Muscle layer of duodenum (tissue), 2 donors: ENCODE measurements around the gene MEGF6.

ENCODE experiments used
- H3K27ac ChIP-seq: one replicate; pipeline ENCODE4 v1.7.0; 2013; ENCODE audit warnings: mild to moderate bottlenecking, low read length
- H3K27me3 ChIP-seq: one replicate; pipeline ENCODE4 v1.7.0; 2013; ENCODE audit warnings: low read depth, mild to moderate bottlenecking, control low read depth, low read length
- H3K36me3 ChIP-seq, 2 donors: one replicate each; pipeline ENCODE4 v1.7.0; 2013; ENCODE audit warnings: low read length in 2 of 2, control low read depth in 1 of 2, mild to moderate bottlenecking in 1 of 2; ENCODE audit not compliant: insufficient read depth in 2 of 2, control insufficient read depth in 1 of 2
- H3K4me1 ChIP-seq, 2 donors: one replicate each; pipeline ENCODE4 v1.7.0; 2013; ENCODE audit warnings: low read length in 2 of 2, mild to moderate bottlenecking in 2 of 2, control low read depth in 1 of 2, moderate library complexity in 1 of 2; ENCODE audit not compliant: insufficient read depth in 2 of 2, control insufficient read depth in 1 of 2
- H3K4me3 ChIP-seq, 2 donors: one replicate each; pipeline ENCODE4 v1.7.0; 2013; ENCODE audit warnings: low read length in 2 of 2, low read depth in 1 of 2, mild to moderate bottlenecking in 1 of 2
- H3K9me3 ChIP-seq, 2 donors: one replicate each; pipeline ENCODE4 v1.7.0; 2013; ENCODE audit warnings: low read length in 2 of 2, control low read depth in 1 of 2, mild to moderate bottlenecking in 1 of 2; ENCODE audit not compliant: control insufficient read depth in 1 of 2
- donor health status: healthy.

The MEGF6 gene

GRCh38 chr1:3488432-3488831 lies 122.9 kb downstream of the MEGF6 start:
- Histone ChIP-seq H3K4me3 (no peak overlapping the region), H3K9me3 (peaks cover 0 to 6% of the 10 kb centered on the region in 2 donors), H3K36me3 (no peaks in the 10 kb centered on the region), H3K27me3 (no peaks in the 10 kb centered on the region), H3K4me1 (peaks cover 0 to 9% of the 10 kb centered on the region in 2 donors), H3K27ac (no peak overlapping the region)

DNA sequence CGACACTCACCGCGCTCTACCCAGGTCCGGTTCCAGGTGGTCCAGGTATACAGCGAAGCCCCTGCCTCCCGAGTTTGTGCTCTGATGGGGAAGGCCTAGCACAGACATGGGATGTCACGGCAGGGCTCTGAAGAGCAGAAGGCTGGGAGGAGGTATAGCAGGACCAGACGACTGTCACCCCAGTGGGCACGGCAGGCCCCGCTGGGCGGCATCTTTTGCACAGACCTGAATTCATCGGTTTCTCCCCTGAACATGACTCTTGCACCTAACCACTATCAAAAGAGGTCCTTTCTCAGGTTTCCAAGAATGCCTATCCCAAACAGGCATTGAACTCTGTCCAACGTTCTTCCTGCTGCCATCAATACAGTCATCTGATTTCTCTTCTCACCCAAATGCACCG lies 126.3 kb downstream of the MEGF6 start:
- peaks cover 0 to 4% of the 10 kb centered on the region in 2 donors for H3K4me1 ChIP-seq
- no peak overlapping the region for H3K27ac ChIP-seq
- no peak overlapping the region for H3K4me3 ChIP-seq
- peaks cover 0 to 6% of the 10 kb centered on the region in 2 donors for H3K9me3 ChIP-seq
- no peaks in the 10 kb centered on the region for H3K36me3 ChIP-seq
- no peaks in the 10 kb centered on the region for H3K27me3 ChIP-seq

DNA sequence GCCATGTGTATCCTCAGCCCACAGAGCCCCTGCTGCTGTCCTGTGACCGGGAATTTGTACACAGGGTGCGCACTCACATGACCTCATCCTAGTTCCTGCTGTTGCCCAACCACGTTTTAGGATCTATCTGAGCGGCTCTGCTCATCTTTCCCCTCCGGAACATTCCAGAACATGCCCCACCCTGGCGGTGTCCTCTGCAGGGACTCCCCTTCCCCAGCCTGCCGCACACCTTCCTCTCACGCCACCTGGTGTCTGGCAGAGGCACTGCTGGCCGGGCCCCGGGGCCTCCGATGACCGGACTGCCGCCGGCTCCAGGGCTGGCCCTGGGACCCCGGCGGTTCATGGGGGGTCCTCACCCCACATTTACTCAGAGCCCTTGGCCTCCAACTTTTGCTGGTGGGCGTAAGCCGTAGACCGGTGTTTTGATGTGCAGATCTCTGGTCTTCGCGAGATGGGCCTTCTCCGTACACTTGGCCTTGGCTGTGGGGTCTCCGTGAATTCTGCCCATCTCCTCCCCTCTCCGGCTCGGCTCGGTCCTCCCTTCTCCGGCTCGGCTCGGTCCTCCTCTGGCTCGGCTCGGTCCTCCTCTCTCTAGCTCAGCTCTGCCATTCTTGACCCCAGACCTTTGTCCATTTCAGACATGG lies 127.4 kb downstream of the MEGF6 start:
- peaks cover 0 to 6% of the 10 kb centered on the region in 2 donors for H3K9me3 ChIP-seq
- no peak overlapping the region for H3K27ac ChIP-seq
- no peaks in the 10 kb centered on the region for H3K27me3 ChIP-seq
- no peaks in the 10 kb centered on the region for H3K36me3 ChIP-seq
- no peak overlapping the region for H3K4me3 ChIP-seq
- H3K4me1 ChIP-seq: peaks cover 0 to 4% of the 10 kb centered on the region in 2 donors

GRCh38 chr1:3483380-3483779 lies 127.9 kb downstream of the MEGF6 start:
- H3K27me3 ChIP-seq: no peaks in the 10 kb centered on the region
- H3K9me3 ChIP-seq: peaks cover 0 to 4% of the 10 kb centered on the region in 2 donors
- H3K4me1 ChIP-seq: peaks cover 0 to 4% of the 10 kb centered on the region in 2 donors
- no peak overlapping the region for H3K27ac ChIP-seq
- no peaks in the 10 kb centered on the region for H3K36me3 ChIP-seq
- H3K4me3 ChIP-seq: no peak overlapping the region

DNA sequence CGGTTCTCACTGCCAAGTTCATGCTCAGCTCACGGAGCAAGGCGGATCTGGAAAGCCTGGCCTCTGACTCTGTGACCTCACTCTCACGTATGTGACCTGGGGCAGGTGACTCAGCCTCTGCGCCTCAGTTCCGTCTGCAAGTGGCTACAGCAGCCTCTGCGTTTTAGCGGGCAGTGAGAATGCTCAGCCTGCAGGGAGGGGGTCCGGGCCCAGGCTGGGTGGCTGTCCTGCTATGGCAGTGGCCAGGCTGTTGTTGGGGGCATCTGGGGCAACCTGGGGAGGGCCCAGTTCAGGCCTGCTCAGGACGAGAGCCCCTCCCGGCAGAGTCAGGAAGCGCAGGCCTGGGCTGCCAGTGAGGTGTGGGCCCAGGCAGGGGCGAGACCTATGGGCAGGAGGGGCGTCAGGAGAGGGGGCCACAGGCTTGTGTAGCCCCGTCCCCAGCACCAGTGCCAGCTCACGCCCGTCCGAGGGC lies 128.9 kb downstream of the MEGF6 start:
- H3K36me3 ChIP-seq: no peaks in the 10 kb centered on the region
- H3K4me1 ChIP-seq: peaks cover 0 to 4% of the 10 kb centered on the region in 2 donors
- H3K27me3 ChIP-seq: no peaks in the 10 kb centered on the region
- no peaks in the 10 kb centered on the region for H3K9me3 ChIP-seq
- no peak overlapping the region for H3K27ac ChIP-seq
- H3K4me3 ChIP-seq: no peak overlapping the region

DNA sequence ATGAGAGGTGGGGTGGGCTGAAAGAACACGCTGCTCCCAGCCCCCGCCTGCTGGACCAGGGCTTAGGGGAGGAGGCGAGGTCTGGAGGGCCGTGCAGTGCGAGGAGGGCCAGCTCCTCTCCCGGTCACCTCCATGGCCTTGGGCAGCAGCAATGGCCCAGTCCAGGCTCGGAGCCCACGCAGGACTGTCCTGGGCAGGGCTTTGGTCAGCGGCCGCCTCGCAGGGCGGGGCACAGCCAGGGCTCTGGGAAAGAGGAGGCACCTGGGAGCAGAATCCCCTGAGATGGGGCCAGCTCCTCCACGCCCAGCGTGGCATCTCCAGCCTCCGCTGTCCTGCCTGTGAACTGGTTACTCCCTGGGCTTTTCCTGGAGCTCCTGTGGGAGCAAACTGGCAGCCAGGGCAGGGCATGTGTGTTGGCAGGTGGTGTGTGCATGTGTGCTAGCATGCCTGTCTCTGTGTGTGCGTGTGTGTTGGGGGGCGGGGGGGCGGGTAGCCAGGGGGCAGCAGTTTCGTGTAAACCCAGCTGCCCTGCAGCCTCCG lies 129.4 kb downstream of the MEGF6 start:
- H3K9me3 ChIP-seq: no peaks in the 10 kb centered on the region
- H3K4me3 ChIP-seq: no peak overlapping the region
- H3K27ac ChIP-seq: no peak overlapping the region
- H3K36me3 ChIP-seq: no peaks in the 10 kb centered on the region
- peaks cover 0 to 4% of the 10 kb centered on the region in 2 donors for H3K4me1 ChIP-seq
- no peaks in the 10 kb centered on the region for H3K27me3 ChIP-seq

GRCh38 chr1:3481046-3481445 lies 130.3 kb downstream of the MEGF6 start:
- Histone ChIP-seq H3K4me1 (peaks cover 0 to 4% of the 10 kb centered on the region in 2 donors), H3K36me3 (no peaks in the 10 kb centered on the region), H3K4me3 (no peak overlapping the region), H3K9me3 (no peaks in the 10 kb centered on the region), H3K27me3 (no peaks in the 10 kb centered on the region), H3K27ac (no peak overlapping the region)

DNA sequence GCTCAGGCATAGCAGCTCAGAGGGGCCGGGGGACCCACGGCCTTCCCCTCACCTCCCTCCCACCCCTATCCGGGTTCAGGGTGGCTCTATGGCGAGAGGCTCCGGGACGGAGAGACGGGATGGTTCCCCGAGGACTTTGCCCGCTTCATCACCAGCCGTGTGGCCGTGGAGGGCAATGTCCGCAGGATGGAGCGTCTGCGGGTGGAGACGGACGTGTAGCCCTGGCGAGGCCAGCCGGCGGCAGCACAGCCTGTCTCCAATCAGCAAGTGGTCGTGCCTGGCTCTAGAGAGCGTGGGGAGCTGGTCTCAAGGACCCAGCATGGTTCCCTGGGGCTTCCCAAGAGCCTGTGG lies 131.0 kb downstream of the MEGF6 start:
- Histone ChIP-seq H3K27me3 (no peaks in the 10 kb centered on the region), H3K4me3 (no peak overlapping the region), H3K27ac (no peak overlapping the region), H3K36me3 (no peaks in the 10 kb centered on the region), H3K4me1 (peaks cover 0 to 4% of the 10 kb centered on the region in 2 donors), H3K9me3 (no peaks in the 10 kb centered on the region)

DNA sequence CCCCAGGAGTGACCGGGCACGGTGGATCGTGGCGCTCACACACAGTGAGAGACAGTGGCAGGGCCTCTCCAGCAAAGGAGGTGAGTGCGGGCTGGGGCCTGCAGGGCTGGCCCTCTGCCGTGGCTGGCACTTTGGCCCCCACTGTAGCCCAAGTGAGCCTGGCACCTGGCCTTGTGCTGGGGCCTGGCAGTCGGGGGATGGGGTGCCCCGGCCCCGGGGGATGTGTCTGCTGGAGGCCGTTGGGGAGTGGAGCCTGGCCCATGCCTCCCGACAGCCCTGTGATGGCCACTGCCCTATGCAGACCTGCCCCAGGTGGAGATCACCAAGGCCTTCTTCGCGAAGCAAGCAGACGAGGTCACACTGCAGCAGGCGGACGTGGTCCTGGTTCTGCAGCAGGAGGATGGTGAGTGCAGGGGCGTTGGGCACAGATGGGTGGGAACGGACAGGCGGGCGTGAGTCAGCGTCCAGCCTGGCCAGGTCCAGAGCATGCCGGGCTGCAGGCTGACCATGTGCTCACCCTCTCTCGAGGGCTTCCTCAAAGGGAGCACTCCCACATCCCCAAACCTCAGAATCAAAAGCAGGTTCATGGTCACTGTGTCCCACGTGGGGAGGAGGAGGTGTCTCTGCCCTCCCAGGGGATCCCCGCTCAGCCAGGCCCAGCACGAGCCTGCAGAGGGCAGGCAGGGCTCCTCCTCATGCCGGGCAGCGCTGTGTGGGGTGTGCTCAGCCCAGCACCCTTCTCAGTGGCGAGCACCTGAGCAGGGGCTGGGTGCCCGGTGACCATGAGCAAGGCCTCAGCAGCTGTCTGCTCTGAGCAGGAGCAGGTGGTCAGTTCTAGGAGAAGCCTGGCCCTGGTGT lies 131.6 kb downstream of the MEGF6 start:
- Histone ChIP-seq H3K27ac (no peak overlapping the region), H3K9me3 (no peaks in the 10 kb centered on the region), H3K36me3 (no peaks in the 10 kb centered on the region), H3K4me3 (no peak overlapping the region), H3K4me1 (peaks cover 0 to 4% of the 10 kb centered on the region in 2 donors), H3K27me3 (no peaks in the 10 kb centered on the region)

GRCh38 chr1:3478187-3478586 lies 133.1 kb downstream of the MEGF6 start:
- no peaks in the 10 kb centered on the region for H3K4me1 ChIP-seq
- H3K27me3 ChIP-seq: no peaks in the 10 kb centered on the region
- no peak overlapping the region for H3K27ac ChIP-seq
- peaks cover 0 to 3% of the 10 kb centered on the region in 2 donors for H3K36me3 ChIP-seq
- no peaks in the 10 kb centered on the region for H3K9me3 ChIP-seq
- no peak overlapping the region for H3K4me3 ChIP-seq

GRCh38 chr1:3477241-3477995 lies 133.9 kb downstream of the MEGF6 start:
- Histone ChIP-seq H3K27me3 (no peaks in the 10 kb centered on the region), H3K36me3 (peaks cover 0 to 3% of the 10 kb centered on the region in 2 donors), H3K9me3 (no peaks in the 10 kb centered on the region), H3K27ac (no peak overlapping the region), H3K4me3 (no peak overlapping the region), H3K4me1 (no peaks in the 10 kb centered on the region)
